DOHH2 (cell line): ENCODE data around the gene CDH4.

Experiments
- H3F3A ChIP-seq: fragments of 200-600 bp; sonication (generic), shearing (Covaris generic); 2 replicates; pipeline ENCODE4 v1.6.0; 2016; ENCODE audit warnings: antibody characterized with exemption, mild to moderate bottlenecking; ENCODE audit not compliant: control insufficient read depth, insufficient read depth
- H3K27ac ChIP-seq: fragments of 200-600 bp; sonication (generic); 2 replicates; pipeline ENCODE4 v1.5.1; 2014; ENCODE audit warnings: low read depth, mild to moderate bottlenecking, low read length, moderate library complexity
- H3K27me3 ChIP-seq: fragments of 200-600 bp; sonication (generic); 2 replicates; pipeline ENCODE4 v1.6.1; 2014; ENCODE audit warnings: mild to moderate bottlenecking, low read length, mixed read lengths; ENCODE audit not compliant: control insufficient read depth
- H3K36me3 ChIP-seq: fragments of 200-600 bp; sonication (generic); 2 replicates; pipeline ENCODE4 v1.6.1; 2014; ENCODE audit warnings: mild to moderate bottlenecking, low read length, moderate library complexity, mixed read lengths; ENCODE audit not compliant: control insufficient read depth
- H3K4me1 ChIP-seq: fragments of 200-600 bp; sonication (generic); 2 replicates; pipeline ENCODE4 v1.6.1; 2014; ENCODE audit warnings: mild to moderate bottlenecking, low read length, mixed read lengths; ENCODE audit not compliant: control insufficient read depth
- H3K4me2 ChIP-seq: fragments of 200-600 bp; sonication (generic); 2 replicates; pipeline ENCODE4 v1.6.0; 2014; ENCODE audit warnings: mild to moderate bottlenecking, low read length, moderate library complexity
- H3K4me3 ChIP-seq: fragments of 200-600 bp; sonication (generic); 2 replicates; pipeline ENCODE4 v1.5.1; 2014; ENCODE audit warnings: mild to moderate bottlenecking, low read length, mixed read lengths
- H3K79me2 ChIP-seq: fragments of 200-600 bp; sonication (generic); 2 replicates; pipeline ENCODE4 v1.6.1; 2014; ENCODE audit warnings: mild to moderate bottlenecking, low read length, mixed read lengths; ENCODE audit not compliant: control insufficient read depth
- H3K9me2 ChIP-seq: fragments of 200-600 bp; sonication (generic); replicated peaks from 2 replicates; pipeline ENCODE4 v1.6.1; 2014; ENCODE audit warnings: mild to moderate bottlenecking, low read length, mixed read lengths; ENCODE audit not compliant: control insufficient read depth
- H3K9me3 ChIP-seq: fragments of 200-600 bp; sonication (generic); 2 replicates; pipeline ENCODE4 v1.6.1; 2014; ENCODE audit warnings: antibody characterized with exemption, low read length, mixed read lengths; ENCODE audit not compliant: control insufficient read depth, insufficient read depth
- H4K20me1 ChIP-seq: fragments of 200-600 bp; sonication (generic); 2 replicates; pipeline ENCODE4 v1.6.0; 2014; ENCODE audit warnings: low read depth, mild to moderate bottlenecking, antibody characterized with exemption, low read length, moderate library complexity; ENCODE audit not compliant: control insufficient read depth, insufficient read depth
- EZH2phosphoT487 ChIP-seq: fragments of 200-600 bp; sonication (generic); IDR thresholded peaks from 2 replicates; pipeline ENCODE4 v1.6.1; 2017; ENCODE audit warnings: borderline replicate concordance, mild to moderate bottlenecking, antibody characterized with exemption, low read length, moderate library complexity, mixed read lengths
- TF ChIP-seq, protein P1 (sequence below): fragments of 200-600 bp; sonication (generic); IDR thresholded peaks from one replicate; pipeline ENCODE4 v1.5.1; 2014; ENCODE audit warnings: antibody characterized with exemption, mild to moderate bottlenecking, low read depth, low read length; ENCODE audit not compliant: poor library complexity, severe bottlenecking

The CDH4 gene

DNA sequence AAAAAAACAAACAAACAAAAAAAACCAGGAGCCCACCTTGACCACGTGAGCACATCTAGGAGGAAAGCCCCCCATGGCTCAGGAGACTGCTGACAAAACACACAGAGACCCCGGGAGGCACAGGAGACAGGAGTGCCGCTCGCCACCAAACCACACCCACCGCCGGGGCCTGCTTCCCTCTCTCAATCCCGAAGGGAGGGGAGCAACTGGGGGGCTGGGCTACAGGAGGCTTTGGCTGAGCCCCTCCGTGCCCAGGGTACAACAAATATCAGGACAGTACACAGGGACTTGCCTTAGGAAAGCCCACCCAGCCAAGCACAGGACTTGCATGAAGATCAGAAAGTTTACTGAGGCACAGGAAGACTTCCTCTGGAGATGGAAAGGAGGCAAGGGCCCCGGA lies 711.1 kb downstream of the CDH4 start:
- Histone ChIP-seq H3K27me3 (no peaks in the 10 kb centered on the region), H3K27ac (no peak overlapping the region), H3K4me2 (no peak overlapping the region), H3K79me2 (no peaks in the 10 kb centered on the region), H3K36me3 (no peaks in the 10 kb centered on the region), H3K4me3 (no peak overlapping the region), H3K9me2 (no peaks in the 10 kb centered on the region), H3K4me1 (no peaks in the 10 kb centered on the region), H4K20me1 (no peaks in the 10 kb centered on the region), H3F3A (no peaks in the 10 kb centered on the region), H3K9me3 (no peaks in the 10 kb centered on the region)
- TF ChIP-seq, protein P1, sequence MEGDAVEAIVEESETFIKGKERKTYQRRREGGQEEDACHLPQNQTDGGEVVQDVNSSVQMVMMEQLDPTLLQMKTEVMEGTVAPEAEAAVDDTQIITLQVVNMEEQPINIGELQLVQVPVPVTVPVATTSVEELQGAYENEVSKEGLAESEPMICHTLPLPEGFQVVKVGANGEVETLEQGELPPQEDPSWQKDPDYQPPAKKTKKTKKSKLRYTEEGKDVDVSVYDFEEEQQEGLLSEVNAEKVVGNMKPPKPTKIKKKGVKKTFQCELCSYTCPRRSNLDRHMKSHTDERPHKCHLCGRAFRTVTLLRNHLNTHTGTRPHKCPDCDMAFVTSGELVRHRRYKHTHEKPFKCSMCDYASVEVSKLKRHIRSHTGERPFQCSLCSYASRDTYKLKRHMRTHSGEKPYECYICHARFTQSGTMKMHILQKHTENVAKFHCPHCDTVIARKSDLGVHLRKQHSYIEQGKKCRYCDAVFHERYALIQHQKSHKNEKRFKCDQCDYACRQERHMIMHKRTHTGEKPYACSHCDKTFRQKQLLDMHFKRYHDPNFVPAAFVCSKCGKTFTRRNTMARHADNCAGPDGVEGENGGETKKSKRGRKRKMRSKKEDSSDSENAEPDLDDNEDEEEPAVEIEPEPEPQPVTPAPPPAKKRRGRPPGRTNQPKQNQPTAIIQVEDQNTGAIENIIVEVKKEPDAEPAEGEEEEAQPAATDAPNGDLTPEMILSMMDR: no peak
- no peak for TF ChIP-seq EZH2phosphoT487

DNA sequence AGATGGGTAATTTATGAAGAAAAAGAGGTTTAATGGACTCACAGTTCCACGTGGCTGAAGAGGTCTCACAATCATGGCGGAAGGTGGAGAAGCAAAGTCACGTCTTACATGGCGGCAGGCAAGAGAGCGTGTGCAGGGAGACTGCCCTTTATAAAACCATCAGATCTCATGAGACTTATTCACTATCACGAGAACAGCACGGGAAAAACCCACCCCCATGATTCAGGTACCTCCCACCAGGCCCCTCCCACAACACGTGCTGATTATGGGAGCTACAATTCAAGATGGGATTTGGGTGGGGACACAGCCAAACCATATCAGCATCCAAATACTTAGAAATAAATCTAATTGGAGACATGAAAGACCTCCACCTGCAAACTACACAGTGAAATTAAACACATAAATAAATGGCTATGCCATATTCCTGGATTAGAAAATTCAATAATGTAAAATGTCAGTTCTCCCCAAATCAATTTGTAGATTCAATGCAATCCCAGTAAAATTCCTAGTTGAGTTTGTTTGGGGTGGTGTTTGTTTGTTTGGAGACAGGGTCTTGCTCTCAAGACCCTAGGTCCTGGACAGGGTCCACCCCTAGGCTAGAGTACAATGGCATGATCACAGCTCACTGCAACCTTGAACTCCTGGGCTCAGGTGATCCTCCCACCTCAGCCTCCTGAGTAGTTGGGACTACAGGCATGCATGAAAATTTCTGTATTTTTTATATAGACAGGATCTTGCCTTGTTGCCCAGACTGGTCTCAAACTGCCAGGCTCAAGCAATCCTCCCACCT lies 712.0 kb downstream of the CDH4 start:
- H3K9me2 ChIP-seq: no peaks in the 10 kb centered on the region
- H3K4me1 ChIP-seq: no peaks in the 10 kb centered on the region
- H3K36me3 ChIP-seq: no peaks in the 10 kb centered on the region
- H3K4me2 ChIP-seq: no peak overlapping the region
- no peaks in the 10 kb centered on the region for H3F3A ChIP-seq
- no peaks in the 10 kb centered on the region for H3K79me2 ChIP-seq
- no peaks in the 10 kb centered on the region for H4K20me1 ChIP-seq
- H3K9me3 ChIP-seq: no peaks in the 10 kb centered on the region
- no peak overlapping the region for H3K4me3 ChIP-seq
- H3K27ac ChIP-seq: no peak overlapping the region
- no peaks in the 10 kb centered on the region for H3K27me3 ChIP-seq
- no peak for TF ChIP-seq EZH2phosphoT487
- TF ChIP-seq, protein P1: no peak

DNA sequence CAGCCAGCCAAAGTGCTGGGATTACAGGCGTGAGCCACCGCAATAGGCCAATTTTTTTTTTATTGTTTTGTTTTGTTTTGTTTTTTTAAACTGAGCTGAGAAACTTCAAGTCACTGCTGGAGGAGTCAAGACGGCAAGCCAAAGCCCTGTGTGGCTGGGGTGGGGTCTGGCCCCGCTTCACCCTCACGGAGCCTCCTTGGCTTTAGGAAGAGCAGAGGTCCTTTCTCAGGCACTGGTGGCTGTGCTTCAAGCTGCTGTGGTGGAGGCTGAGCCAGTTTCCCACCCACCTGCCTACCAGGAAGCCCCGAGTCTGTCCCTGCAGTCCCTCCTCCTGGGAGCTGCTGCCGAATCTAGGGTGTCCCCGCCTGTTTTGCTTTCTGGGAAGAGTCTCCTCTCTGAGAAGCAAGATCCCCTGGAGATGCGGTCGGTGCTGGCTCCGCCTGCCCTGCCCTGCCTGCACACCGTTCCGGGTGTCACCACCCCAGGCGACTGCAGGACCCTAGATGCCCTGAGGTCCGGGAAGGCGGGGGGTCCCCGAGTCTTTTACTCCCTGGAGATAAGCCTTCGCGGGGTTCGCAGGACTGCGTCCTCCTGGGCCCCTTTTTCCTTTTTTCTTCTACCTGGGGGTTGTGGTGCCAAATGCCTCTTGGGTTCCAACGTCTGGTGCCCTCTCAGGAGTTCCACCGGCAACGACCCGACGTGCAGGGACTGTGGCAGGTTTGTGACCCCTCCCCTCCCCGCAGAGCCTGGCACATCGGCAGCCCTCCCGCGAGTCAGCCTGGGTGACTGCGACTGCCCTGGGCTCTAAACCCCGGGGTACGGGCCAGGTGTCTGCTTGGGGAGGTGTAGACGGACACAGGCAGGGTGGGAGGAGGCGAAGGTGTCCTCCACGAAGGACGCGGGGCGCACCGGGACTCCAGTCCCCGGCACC lies 712.9 kb downstream of the CDH4 start:
- no peaks in the 10 kb centered on the region for H3K27me3 ChIP-seq
- H3K4me3 ChIP-seq: no peak overlapping the region
- no peak overlapping the region for H3K4me2 ChIP-seq
- H3F3A ChIP-seq: no peaks in the 10 kb centered on the region
- no peak overlapping the region for H3K27ac ChIP-seq
- H3K79me2 ChIP-seq: no peaks in the 10 kb centered on the region
- TF ChIP-seq, protein P1: no peak
- no peak for TF ChIP-seq EZH2phosphoT487
- H4K20me1 ChIP-seq: no peaks in the 10 kb centered on the region
- H3K4me1 ChIP-seq: no peaks in the 10 kb centered on the region
- H3K9me2 ChIP-seq: no peaks in the 10 kb centered on the region
- H3K9me3 ChIP-seq: no peaks in the 10 kb centered on the region
- H3K36me3 ChIP-seq: no peaks in the 10 kb centered on the region
